ENCODE data around the gene COL8A2.
"Not testable (repeated sequence)": the region's sequence is repeated elsewhere in the genome, so short reads cannot be mapped to it uniquely, and the experiment has no call there.

The COL8A2 gene

DNA sequence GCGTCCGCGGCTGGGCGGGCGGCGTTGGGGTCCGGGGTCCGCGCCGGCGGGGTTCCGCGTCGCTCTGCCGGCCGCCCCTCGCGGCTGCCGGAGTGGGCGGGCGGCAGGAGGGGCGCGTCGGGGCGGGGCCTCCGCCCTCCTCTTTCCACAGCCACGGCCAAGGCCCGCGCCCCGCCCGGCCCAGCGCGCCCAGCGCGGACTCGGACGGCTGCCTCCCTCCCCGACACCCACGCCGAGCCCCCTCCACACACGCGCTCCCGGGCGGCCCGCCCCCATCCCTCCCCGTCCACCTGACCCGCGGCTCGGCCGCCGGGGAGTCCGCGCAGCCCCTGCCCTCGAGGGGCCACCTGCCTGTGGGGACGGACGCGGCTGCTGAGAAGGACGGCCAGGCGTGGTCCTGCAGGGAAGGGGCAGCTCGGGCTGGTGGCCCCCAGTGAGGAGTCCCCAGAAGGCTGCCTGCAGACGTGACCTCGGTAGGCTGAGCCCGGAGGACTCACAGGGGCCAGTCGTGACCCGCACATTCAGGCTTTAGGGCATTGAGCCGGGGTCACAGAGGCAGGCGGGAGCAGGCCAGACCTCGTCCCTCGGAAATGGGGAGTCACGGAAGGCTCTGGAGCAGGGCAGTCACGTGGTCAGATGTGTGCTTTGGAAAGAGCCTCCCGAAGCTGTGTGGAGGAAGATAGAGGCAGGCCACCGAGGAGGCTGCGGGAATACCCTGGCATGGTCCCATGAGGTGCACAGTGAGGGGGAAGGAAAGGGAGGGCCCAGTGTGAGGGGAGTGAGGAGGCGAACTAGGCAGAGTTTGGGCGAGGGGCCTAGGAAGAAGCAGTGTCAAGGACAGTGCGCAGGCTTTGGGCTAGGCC lies at the start of gene COL8A2:
COL8A2 (minus strand) TSS at position 94 of the 863 bp plus-strand sequence. CDS start 24,980 bp downstream, outside the sequence.
- no peak for DNase-seq

DNA sequence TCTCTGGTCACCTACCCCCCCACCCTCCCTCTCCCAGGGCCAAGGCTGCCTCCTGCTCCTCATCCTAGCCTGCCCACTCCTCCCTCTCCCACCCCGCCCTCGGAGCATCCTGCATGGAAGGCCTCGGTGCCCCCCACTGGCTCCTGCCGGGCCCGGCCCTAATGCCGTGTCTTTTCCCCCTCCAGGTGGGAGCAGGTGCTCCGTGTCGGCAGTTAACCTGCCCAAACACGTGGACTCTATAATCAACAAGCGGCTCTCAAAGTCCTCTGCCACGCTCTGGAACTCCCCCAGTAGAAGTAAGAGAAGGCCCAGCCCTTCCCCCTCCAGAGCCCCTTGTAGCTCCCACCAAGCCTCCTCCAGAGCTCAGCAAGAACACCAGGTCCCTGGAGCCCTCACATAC lies 49.7 kb upstream of the COL8A2 start:
- no peak for DNase-seq

DNA sequence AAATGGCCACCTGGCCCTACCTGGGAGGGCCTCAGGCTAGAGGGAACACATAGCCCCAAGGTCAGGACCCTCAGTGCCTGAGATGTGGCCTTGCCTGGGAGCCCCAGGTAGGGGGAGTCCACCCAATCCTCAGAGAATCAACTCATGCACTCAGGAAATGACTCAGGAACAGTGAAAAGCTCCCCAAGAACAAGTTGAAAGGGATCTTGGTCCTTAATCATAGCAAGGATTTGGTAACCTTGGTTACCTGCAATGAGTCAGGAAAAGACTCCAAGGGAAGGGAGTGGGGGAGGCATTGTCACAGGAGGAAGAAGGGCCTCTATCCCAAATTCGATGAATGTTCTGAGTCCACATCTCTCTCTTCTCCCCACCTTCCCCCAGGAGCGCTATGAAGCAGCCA lies 48.0 kb upstream of the COL8A2 start:
- DNase-seq, result no peak

DNA sequence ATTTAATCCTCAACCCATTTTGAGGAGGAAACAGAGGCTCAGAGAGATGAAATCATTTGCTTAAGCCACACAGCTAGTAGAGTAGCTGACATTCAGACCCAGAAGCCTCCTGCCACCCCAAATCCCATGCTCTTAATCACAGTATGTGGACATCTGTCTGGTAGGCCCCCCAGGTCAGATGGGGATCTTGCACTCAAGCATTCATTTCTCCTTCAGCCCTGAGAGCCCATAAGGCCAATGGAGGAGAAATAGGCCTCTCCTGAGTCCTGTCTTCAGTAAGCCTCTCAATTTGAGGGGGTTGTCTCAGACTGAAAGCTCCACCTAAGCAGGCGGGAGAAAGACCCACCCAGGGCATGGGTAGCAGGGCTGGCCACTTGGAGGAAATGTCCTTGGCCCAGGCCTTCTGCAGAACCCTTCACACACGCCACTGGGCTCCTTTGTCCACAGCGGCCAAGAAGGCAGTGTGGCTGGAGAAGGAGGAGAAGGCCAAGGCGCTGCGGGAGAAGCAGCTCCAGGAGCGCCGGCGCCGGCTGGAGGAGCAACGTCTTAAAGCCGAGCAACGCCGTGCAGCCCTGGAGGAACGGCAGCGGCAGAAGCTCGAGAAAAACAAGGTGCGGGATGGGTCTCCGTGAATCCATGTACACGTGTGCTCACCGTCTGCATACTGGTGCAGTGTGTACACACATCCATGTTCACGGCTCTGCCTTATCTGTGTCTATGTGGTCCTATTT lies 47.2 kb upstream of the COL8A2 start:
- DNase-seq, result no peak

DNA sequence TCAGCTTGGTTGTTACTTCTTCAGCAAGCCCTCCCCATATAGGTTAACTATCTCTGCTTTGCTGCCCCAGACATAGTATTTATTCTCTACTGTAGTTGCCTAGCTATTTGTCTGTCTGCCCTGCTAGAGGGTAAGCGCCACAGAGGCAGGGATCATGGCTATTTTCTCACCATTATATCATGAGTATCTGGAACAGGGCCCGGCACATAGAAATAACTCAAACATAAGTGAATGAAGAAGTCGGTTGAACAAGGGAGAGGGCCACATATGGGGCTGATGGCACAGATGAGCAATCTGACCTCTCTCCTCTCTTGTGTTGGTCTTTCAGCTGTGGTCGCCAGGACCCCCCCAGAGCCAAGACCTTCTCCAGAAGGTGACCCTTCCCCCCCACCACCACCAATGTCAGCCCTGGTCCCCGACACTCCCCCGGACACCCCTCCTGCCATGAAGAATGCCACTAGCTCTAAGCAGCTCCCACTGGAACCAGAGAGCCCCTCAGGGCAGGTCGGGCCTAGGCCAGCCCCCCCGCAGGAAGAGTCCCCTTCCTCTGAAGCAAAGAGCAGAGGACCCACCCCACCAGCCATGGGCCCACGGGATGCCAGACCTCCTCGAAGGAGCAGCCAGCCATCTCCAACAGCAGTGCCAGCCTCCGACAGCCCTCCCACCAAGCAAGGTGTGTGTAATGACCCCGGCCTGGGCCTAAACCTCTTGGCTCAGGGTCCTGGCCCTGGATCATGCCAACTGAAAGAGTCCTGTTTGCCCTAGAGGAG lies 45.8 kb upstream of the COL8A2 start:
- no peak for DNase-seq

DNA sequence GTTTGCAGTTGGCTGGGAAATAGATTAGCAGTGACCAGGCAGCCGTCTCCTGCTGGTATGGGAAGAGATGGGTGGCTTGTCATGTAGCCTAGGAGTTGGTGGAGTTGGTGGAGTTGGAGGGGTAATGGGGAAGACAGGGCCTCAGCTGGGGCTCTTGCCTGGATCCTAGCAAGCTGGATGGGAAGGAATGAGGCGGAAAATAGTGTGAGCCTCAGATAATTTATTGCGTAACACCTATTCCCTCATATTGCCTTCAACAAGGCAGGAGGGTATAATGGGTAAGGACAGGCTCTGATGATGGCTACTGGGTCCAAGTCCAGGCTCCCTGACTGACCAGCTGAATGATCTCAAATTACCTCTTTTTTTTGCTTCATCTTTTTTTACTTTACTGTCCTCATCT lies 43.5 kb upstream of the COL8A2 start:
- no peak for DNase-seq

DNA sequence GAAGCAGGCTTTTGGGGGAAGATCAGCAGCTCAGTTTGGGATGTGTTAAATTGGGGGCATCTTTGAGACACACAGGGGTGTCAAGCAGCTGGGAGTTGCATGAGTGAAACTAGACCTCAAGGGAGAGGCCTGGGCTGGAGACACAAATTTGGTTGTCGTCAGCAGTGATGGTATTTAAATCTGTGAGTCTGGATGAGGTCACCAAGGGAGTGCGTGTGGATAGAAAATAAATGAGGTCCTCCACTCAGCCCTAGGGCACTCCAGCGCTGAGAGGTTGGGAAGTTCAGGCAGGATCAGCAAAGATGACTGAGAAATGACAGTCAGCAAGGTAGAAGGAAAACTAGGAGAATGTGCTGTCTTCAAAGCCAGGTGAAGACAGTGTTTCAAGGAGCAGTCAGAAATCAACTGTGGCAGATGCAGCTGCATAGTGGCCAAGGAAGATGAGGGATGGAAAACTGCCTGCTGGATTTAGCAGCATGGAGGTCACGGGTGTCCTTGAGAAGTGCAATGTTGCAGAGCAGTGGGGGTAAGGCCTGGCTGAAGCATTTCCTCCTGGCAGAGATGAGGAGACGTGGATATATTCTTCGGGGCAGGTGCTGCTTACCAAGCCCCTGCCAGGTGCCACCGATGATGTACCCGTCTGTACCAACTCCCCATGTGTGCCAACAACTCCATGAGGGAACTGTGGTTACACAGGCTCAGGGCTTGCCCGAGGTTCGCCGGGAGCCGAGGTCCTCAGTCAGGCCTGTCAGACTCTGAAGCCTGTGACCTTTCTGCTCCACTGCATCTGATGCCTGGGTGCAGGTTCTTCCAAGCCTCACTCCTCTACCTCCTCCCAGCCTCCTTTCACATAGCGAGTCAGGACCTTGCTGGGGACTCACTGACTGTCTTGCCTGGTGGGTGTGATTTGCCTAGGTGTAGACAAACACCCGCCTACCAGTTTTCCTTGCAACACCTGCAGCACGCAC lies 42.2 kb upstream of the COL8A2 start:
- DNase-seq, result no peak

DNA sequence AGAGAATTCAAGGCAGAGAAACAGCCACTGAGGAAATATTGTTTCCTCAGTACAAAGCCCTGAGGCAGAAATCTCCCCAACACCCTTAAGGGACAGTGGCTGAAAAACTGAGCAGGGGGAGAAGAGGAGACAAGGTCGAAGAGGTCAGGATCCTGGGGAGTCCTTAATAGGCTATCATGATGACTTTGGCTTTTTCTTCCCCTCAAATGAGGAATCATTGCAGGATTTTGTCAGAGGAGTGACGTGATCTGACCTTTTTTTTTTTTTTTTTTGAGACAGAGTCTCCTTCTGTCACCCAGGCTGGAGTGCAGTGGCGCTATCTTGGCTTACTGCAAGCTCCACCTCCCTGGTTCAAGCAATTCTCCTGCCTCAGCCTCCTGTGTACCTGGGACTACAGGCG lies 41.1 kb upstream of the COL8A2 start:
- no peak for DNase-seq

DNA sequence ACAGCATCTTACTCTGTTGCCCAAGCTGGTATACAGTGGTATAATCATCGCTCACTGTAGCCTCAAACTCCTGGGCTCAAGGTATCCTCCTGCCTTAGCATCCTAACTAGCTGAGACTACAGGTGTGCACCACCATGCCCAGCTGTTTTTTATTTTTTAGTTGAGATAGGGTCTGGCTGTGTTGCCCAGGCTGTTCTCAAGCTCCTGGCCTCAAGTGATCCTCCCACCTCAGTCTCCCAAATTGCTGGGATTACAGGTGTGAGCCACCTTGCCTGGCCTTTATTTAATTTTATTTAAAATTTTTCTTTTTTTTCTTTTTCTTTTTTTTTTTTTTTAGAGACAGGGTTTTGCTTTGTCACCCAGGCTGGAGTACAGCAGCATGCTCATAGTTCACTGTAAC lies 40.1 kb upstream of the COL8A2 start:
- no peak for DNase-seq

DNA sequence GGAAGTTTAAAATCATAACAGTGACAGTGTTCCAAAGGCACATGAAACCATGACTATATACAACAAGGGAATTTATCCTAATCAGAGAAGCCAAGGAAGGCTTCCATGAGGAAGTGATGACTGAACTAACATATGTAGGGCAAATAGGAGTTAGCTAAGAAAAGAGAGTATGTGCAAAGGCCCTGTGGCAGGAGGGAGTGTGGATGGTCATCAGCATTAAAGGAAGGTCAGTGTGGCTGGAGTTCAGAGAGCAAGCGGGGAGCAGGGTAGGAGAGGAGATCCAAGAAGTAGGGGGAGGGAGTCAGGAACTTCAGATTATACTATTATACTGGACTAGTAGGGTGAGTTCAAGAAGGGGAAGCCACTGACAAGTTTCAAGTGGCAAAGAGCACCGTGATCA lies 39.3 kb upstream of the COL8A2 start:
- DNase-seq, result no peak

DNA sequence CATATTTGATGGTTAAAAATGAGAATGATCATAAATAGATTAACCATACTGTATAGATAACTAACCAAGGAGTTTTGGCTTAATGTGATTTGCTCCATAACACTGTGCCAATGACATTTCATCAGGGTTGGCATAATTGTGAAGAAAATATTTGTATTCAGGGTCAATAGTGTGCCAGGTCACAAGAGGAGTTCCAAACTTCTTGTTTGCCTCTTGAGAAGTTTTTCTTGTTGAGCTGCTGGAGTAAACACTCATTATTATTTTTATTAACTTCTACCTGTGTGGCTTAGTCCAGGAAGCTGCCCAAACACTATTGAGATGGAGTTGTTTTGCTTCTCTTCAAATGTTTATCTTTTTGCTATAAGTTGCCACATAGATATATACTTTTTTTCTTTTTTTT lies 38.4 kb upstream of the COL8A2 start:
- no peak for DNase-seq

DNA sequence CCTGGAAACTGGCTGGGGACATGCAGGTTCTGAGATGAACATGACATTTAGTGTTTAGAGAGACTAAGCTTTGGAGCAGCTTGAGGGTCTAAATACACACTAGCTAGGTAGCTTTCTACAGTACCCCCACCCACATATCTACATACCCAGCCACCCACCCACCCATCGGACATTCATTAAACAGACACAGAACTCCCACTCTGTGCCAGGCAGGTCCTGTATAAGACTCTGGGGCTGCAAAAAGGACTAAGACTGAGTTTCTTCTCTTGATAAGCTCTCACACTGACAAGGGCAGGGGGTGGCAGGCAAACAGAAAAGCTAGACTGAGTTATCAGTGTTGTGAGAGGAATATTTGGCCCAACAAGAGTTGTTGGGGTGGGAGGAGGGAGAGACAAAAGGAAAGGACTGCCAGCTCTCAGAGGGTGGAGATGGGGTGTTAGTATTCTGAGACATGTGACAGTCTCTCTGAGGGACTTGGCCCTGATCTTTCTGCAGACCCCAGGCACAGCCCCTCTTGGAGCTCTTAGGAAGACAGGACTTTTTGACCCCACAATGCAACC lies 37.7 kb upstream of the COL8A2 start:
- DNase-seq, result no peak

DNA sequence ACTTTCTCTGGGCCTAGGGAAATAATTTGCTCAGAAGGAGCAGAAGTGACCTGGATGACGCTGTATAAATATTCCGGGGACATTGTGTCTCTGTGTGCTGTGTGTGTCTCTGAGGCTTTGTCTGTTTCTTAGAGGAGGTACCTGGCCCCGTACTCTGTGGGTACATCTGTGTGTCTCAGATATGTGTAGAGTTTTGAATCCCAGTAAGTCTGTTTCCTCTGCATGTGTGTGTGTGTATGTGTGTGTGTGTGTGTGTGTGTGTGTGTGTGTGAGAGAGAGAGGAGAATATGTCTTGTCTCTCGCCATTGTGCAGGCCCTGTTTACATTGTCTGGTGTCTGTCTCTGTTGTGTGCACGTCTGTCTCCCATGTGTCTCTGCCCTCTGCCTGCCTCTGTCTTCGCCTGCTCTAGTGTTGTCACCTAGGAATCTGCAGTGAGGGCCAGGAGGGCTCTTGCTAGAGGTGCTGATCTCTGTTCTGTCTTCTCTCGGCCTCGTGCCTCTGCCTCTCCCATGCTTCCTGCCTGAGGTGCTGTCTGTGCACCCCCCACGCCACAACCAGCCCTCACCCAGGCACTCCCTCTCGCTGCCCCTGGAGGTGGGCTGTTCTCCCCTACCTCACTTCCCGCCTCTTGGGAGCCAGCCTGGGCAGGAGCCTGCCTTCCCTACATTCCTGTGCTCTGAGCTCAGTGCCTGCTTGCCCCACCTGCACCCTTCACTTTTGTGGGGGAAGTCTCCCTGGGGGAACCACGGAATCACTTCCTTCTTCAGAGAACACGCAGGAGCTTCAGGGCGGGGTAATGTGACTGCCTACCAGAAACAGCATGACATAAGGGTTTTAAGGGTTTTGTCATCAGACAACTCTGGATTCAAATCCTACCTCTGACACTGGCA lies 36.9 kb upstream of the COL8A2 start:
- DNase-seq, result no peak

DNA sequence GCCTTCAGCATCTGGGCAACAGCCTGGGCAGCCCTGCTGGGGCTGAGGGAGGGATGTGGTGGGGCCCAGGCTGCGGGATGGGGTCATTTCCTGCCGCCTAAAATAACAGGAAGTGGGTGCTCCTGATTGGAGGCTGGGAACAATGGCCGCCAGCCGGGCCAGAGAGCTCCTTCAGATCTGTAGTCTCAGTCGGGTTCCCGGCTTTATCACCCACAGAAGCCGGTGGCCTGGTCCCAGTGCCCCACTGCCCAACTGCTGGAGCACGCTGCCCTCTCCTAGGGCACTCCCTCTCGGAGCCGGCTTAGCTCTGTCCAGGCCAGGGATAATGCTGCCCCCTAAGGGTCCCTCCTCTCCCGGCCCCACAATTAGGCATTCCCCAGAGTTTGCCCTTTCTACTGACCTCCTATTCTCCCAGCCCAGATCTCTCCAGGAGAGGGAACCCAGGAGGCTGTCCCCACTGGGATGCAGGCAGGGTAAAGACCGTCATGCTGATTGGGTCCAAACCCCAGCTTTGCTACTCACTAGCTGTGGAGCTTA lies 36.0 kb upstream of the COL8A2 start:
- DNase-seq, result peak; percentile 16

DNA sequence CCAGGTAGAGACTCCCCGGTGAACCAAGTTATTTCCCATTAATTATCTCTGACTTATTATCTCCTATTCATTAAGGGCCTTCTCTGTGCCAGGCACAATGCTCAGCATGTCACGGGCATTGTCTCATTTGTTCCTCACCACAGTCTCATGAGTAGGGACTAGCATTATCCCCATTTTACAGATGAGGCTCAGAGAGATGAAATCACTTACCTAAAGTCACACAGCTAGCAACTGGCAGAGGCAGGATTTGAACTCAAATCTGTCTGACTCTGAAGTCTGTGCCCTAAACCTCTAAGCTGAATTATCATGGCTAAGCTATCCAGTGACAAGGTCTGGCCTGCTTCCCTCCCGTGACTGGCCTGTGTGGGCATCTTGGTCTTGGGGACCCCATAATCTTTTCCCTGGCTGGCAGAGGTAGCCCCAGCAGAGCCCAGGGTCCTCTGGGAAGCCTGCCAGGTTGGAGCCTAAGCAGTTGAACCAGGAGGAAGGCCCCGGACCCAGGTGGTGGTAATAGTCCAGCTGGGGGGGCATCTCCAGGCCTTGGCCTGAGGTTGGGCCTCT lies 35.4 kb upstream of the COL8A2 start:
- no peak for DNase-seq

DNA sequence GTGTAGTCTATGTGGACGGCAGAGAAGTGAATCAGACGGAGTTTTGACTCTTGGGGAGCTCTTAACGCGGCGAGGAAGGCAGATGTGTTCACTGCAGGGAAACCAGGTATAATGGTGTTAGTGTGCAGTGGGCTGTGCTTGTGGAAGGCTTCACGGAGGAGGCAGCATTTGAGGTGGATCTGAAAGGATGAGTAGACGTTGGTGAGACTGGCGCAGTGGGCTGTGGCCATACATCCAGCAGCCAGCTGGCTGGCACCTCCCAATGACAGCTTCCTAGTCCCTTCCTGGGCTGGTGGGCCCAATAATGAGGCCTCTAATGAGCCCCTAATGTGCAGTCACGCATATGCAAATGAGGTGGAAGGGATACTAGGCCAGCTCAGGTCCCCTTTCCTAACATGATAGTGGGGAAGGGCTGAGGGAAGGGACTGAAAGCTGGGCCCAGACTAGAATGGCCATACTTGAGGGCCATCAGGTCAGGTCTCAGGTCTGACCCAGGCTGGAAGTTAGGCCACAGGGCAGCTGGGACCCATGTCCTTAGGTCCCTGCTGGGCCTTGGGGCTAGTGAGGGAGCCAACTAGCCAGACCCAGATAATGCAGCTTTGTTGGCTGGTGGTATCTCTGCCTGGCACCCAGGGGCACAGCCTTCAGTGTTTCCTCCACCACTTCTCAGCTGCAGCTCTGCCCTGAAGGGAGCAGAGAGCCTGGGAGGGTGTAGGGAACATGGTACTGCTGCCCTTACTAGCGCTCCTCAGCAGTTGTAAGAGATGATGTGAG lies 34.8 kb upstream of the COL8A2 start:
- DNase-seq, result no peak

DNA sequence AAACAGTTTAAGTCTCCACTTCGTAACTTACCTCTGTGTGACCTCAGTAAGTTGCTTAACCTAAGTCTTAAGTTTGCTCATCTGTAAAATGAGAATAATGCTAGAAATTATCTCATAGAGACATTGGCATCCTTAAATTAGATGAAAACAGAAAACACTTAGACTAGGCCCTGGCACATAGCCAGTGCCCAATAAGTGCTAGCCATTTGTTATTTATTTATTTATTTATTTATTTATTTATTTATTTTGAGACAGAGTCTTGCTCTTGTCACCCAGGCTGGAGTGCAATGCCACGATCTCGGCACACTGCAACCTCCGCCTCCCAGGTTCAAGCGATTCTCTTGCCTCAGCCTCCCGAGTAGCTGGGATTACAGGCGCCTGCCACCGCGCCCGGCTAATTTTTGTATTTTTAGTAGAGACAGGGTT lies 33.8 kb upstream of the COL8A2 start:
- DNase-seq, result not testable (repeated sequence)

DNA sequence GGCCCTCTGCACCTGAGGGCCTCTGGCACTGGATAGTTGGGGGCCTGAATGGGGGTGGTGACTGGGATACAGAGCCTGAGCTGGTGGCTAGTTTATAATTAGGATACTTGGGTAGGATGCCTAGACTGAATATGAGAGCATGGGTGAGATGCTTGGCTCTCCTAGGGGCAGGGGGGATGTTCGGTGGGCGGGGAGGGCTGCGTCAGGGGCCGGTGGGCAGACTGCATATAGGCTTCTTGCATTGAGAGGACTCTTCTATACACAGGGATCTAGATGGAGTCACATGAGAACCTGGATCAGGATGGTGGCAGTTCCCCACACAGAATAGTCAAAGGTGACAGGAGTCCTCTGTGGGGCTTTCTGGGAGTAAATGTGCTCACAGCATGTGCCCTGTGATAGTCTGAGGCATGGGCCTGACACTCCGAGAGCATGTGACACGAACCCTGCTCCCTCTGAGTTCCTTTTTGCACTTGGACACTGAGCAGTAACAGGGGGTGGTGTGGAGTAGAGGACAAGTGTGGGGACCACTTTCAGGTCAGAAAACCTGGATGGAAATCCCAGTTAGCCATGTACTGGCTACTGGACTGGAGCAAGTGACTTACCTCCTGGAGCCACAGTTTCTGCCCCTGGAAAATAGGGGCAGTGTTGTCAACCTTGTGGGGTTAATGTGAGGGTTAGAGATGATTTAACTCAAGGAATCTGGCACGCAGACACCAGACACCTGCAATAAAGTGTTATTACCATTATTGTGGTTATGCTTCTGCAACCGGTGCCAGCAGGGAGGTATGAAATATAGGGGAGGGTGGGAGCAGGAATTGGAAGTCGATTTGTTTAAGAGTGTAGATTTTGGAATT lies 33.2 kb upstream of the COL8A2 start:
- no peak for DNase-seq
